Fibroblast of pulmonary artery (primary cell): ENCODE results near the gene ZNF177.
A peak's percentile ranks its signal among the peaks of the same experiment; 100 is the strongest.

Experiments used
- DNase-seq: peaks from one replicate; pipeline ENCODE4 v3.0.0-alpha.2; 2010; ENCODE audit warnings: low read depth
- H3K4me3 ChIP-seq: replicated peaks from 2 replicates; pipeline ENCODE4 v1.5.1; 2011; ENCODE audit warnings: low read depth, mild to moderate bottlenecking, control low read depth, low read length, moderate library complexity
- TF ChIP-seq, protein P1 (sequence below): IDR thresholded peaks from 2 replicates; pipeline ENCODE4 v1.5.1; 2011; ENCODE audit warnings: mild to moderate bottlenecking, control low read depth, low read length, inconsistent platforms; ENCODE audit errors: missing control alignments

The ZNF177 gene

GRCh38 chr19:9329999-9330398, 32.8 kb upstream of the ZNF177 start:
- DNase-seq, result no peak
- TF ChIP-seq, protein P1, sequence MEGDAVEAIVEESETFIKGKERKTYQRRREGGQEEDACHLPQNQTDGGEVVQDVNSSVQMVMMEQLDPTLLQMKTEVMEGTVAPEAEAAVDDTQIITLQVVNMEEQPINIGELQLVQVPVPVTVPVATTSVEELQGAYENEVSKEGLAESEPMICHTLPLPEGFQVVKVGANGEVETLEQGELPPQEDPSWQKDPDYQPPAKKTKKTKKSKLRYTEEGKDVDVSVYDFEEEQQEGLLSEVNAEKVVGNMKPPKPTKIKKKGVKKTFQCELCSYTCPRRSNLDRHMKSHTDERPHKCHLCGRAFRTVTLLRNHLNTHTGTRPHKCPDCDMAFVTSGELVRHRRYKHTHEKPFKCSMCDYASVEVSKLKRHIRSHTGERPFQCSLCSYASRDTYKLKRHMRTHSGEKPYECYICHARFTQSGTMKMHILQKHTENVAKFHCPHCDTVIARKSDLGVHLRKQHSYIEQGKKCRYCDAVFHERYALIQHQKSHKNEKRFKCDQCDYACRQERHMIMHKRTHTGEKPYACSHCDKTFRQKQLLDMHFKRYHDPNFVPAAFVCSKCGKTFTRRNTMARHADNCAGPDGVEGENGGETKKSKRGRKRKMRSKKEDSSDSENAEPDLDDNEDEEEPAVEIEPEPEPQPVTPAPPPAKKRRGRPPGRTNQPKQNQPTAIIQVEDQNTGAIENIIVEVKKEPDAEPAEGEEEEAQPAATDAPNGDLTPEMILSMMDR, result no peak
- no peak overlapping the region for H3K4me3 ChIP-seq

GRCh38 chr19:9342610-9343304, 20.1 kb upstream of the ZNF177 start:
- DNase-seq, result peak; percentile 6
- H3K4me3 ChIP-seq, result no peak overlapping the region
- TF ChIP-seq, protein P1, result no peak

GRCh38 chr19:9345005-9345404, 17.8 kb upstream of the ZNF177 start:
- TF ChIP-seq, protein P1, result no peak
- no peak for DNase-seq
- no peak overlapping the region for H3K4me3 ChIP-seq

DNA sequence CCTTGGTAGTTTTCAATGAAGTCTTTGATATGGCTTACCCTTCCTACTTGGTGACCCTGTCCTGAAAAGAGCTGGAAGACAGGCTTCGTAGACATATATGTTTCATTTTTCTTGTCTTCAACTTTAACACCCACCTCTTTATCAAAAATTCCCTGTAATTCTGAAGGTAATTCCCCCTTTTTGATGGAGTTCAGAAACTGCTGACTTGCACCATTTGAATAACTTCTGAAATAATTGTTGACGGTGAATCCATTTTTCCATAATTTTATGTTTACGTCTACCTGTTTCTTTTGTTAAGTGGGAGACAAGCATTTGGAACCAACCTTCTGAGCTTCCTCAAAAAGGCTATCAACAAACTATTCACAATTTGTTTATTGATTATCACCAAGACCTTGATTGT, 14.6 kb upstream of the ZNF177 start:
- DNase-seq, result no peak
- no peak overlapping the region for H3K4me3 ChIP-seq
- TF ChIP-seq, protein P1, result no peak

GRCh38 chr19:9348671-9349070, 14.1 kb upstream of the ZNF177 start:
- H3K4me3 ChIP-seq, result no peak overlapping the region
- DNase-seq, result no peak
- TF ChIP-seq, protein P1, result no peak

GRCh38 chr19:9352505-9352904, 10.3 kb upstream of the ZNF177 start:
- DNase-seq, result no peak
- no peak overlapping the region for H3K4me3 ChIP-seq
- TF ChIP-seq, protein P1, result no peak

DNA sequence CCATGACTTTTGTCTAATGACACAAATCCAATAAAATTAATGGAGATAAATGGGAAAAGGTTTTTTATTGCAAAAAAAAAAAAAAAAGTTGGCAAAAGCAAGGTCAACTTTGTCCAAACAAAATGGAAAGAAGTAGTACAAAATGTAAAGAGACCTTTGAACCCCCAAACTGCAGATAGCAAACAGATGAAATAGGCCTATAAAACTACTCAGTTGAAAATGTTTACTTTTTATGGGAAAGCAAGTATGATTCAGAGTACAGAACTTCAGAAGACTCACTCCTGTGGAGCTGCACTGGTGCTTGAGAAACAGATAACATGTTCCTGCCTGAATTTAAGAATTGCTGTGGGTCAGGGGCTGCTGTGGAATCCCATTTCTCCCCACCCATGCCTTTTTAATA, 9.8 kb upstream of the ZNF177 start:
- H3K4me3 ChIP-seq, result no peak overlapping the region
- TF ChIP-seq, protein P1, result no peak
- DNase-seq, result no peak
